ENCODE data around the gene POLR2E.

- TF ChIP-seq CTCF (IDR thresholded peaks at IDR 0.05) (no peak), ZFX (IDR thresholded peaks at IDR 0.05; ENCODE audit: borderline replicate concordance) (no peak)
Observed at GRCh38 chr19:1138121-1138520, 42.9 kb upstream of the POLR2E start.

All from 22Rv1 (cell line).